ENCODE data around the gene KCND1. TPM values are rescaled to one million over a fixed set of nuclear protein-coding genes. Genes with fewer than 3 reads are reported as not detected.

The KCND1 gene
- total and polyA plus RNA-seq, 10 of the 15 experiments (the other 5 are each of a cell fraction or from before 2014, with no cell fraction given), result 0.02 to 1.0 (median 0.39) TPM

DNA sequence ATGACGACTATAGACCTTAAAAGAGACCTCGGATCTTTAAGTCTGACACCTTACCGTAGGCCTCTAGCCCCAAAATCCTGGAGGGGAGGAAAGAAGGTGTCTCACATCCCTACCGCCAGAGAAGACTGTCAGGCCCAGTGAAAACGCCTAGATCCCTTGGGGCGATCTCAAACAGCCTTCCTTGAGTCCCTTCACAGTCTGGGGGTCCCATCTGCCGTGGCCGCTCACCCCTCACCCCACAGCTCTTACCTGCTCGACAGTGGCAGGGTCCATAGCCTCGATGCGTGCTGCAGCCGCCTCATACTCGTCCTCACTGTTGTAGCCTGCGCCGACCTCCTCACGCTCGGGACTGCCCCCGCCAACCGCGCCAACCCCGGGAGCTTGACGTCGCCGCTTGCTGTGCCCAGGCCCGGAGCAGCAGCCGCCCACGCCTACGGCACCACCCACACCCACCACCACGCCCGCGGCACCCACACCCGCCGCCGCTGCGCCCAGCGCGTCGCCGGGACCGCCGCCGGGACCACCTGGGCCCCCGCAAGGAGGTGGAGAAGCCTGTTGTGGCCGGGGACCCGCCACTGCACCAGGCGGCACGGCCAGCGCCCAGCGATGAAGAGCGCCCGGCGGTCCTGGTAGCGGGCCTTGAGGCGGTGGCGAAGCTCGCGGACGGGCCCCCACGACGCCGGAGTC, 14.8 kb downstream of the KCND1 start (continued):
- TF ChIP-seq, protein P1, sequence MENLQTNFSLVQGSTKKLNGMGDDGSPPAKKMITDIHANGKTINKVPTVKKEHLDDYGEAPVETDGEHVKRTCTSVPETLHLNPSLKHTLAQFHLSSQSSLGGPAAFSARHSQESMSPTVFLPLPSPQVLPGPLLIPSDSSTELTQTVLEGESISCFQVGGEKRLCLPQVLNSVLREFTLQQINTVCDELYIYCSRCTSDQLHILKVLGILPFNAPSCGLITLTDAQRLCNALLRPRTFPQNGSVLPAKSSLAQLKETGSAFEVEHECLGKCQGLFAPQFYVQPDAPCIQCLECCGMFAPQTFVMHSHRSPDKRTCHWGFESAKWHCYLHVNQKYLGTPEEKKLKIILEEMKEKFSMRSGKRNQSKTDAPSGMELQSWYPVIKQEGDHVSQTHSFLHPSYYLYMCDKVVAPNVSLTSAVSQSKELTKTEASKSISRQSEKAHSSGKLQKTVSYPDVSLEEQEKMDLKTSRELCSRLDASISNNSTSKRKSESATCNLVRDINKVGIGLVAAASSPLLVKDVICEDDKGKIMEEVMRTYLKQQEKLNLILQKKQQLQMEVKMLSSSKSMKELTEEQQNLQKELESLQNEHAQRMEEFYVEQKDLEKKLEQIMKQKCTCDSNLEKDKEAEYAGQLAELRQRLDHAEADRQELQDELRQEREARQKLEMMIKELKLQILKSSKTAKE (IDR thresholded peaks at IDR 0.05; ENCODE audit: low read depth, poor library complexity, severe bottlenecking), result no peak
- TF ChIP-seq SIX5 (IDR thresholded peaks at IDR 0.05; ENCODE audit: low read depth, low read length, severe bottlenecking), result no peak
- TF ChIP-seq GABPA (IDR thresholded peaks at IDR 0.05; ENCODE audit: low read depth), result no peak
- TF ChIP-seq, protein P2, sequence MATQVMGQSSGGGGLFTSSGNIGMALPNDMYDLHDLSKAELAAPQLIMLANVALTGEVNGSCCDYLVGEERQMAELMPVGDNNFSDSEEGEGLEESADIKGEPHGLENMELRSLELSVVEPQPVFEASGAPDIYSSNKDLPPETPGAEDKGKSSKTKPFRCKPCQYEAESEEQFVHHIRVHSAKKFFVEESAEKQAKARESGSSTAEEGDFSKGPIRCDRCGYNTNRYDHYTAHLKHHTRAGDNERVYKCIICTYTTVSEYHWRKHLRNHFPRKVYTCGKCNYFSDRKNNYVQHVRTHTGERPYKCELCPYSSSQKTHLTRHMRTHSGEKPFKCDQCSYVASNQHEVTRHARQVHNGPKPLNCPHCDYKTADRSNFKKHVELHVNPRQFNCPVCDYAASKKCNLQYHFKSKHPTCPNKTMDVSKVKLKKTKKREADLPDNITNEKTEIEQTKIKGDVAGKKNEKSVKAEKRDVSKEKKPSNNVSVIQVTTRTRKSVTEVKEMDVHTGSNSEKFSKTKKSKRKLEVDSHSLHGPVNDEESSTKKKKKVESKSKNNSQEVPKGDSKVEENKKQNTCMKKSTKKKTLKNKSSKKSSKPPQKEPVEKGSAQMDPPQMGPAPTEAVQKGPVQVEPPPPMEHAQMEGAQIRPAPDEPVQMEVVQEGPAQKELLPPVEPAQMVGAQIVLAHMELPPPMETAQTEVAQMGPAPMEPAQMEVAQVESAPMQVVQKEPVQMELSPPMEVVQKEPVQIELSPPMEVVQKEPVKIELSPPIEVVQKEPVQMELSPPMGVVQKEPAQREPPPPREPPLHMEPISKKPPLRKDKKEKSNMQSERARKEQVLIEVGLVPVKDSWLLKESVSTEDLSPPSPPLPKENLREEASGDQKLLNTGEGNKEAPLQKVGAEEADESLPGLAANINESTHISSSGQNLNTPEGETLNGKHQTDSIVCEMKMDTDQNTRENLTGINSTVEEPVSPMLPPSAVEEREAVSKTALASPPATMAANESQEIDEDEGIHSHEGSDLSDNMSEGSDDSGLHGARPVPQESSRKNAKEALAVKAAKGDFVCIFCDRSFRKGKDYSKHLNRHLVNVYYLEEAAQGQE (IDR thresholded peaks at IDR 0.05; ENCODE audit: low read depth, low read length), result no peak
- peak; percentile 68; the same call in 1 of the 2 replicates for TF ChIP-seq LARP7 (IDR thresholded peaks at IDR 0.05)
- TF ChIP-seq, protein P3, sequence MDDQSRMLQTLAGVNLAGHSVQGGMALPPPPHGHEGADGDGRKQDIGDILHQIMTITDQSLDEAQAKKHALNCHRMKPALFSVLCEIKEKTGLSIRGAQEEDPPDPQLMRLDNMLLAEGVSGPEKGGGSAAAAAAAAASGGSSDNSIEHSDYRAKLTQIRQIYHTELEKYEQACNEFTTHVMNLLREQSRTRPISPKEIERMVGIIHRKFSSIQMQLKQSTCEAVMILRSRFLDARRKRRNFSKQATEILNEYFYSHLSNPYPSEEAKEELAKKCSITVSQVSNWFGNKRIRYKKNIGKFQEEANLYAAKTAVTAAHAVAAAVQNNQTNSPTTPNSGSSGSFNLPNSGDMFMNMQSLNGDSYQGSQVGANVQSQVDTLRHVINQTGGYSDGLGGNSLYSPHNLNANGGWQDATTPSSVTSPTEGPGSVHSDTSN (IDR thresholded peaks at IDR 0.05; ENCODE audit: insufficient replicate concordance, low read depth, low read length), result no peak
- no peak for TF ChIP-seq CBX5 (IDR thresholded peaks at IDR 0.05; ENCODE audit: low read depth)
- no peak for TF ChIP-seq WRNIP1 (IDR thresholded peaks at IDR 0.05; ENCODE audit: borderline replicate concordance, low read depth, low read length)
- TF ChIP-seq, protein P4, sequence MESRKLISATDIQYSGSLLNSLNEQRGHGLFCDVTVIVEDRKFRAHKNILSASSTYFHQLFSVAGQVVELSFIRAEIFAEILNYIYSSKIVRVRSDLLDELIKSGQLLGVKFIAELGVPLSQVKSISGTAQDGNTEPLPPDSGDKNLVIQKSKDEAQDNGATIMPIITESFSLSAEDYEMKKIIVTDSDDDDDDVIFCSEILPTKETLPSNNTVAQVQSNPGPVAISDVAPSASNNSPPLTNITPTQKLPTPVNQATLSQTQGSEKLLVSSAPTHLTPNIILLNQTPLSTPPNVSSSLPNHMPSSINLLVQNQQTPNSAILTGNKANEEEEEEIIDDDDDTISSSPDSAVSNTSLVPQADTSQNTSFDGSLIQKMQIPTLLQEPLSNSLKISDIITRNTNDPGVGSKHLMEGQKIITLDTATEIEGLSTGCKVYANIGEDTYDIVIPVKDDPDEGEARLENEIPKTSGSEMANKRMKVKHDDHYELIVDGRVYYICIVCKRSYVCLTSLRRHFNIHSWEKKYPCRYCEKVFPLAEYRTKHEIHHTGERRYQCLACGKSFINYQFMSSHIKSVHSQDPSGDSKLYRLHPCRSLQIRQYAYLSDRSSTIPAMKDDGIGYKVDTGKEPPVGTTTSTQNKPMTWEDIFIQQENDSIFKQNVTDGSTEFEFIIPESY (IDR thresholded peaks at IDR 0.05), result no peak
- TF ChIP-seq, protein P5, sequence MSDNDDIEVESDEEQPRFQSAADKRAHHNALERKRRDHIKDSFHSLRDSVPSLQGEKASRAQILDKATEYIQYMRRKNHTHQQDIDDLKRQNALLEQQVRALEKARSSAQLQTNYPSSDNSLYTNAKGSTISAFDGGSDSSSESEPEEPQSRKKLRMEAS (IDR thresholded peaks at IDR 0.05; ENCODE audit: low read depth, low read length), result no peak
- no peak for TF ChIP-seq BCL11A (IDR thresholded peaks at IDR 0.05; ENCODE audit: low read depth, low read length)
- no peak for TF ChIP-seq NRF1 (conservative IDR thresholded peaks at IDR 0.05; ENCODE audit: low read depth, low read length)
- TF ChIP-seq BHLHE40 (IDR thresholded peaks at IDR 0.05; ENCODE audit: borderline replicate concordance in 1 of 2, low read depth in 2 of 2, low read length in 1 of 2), result peak in 1 of 2 experiments; percentile 35; a peak in 2 of 4 replicates
- TF ChIP-seq POLR2A (IDR thresholded peaks at IDR 0.05; ENCODE audit: low read depth, low read length), result peak; percentile 70
- TF ChIP-seq ESRRA (IDR thresholded peaks at IDR 0.05; ENCODE audit: low read length), result no peak
- TF ChIP-seq NR2C1 (IDR thresholded peaks at IDR 0.05), result no peak
- TF ChIP-seq HDAC6 (IDR thresholded peaks at IDR 0.05; ENCODE audit: unreplicated experiment), result no peak
- no peak for TF ChIP-seq CHD4 (IDR thresholded peaks at IDR 0.05)
- TF ChIP-seq, protein P6, sequence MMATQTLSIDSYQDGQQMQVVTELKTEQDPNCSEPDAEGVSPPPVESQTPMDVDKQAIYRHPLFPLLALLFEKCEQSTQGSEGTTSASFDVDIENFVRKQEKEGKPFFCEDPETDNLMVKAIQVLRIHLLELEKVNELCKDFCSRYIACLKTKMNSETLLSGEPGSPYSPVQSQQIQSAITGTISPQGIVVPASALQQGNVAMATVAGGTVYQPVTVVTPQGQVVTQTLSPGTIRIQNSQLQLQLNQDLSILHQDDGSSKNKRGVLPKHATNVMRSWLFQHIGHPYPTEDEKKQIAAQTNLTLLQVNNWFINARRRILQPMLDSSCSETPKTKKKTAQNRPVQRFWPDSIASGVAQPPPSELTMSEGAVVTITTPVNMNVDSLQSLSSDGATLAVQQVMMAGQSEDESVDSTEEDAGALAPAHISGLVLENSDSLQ (IDR thresholded peaks at IDR 0.05), result no peak
- TF ChIP-seq TCF7 (IDR thresholded peaks at IDR 0.05; ENCODE audit: borderline replicate concordance), result no peak

Data from GM12878 (cell line).